ENCODE results near the gene UBFD1.
"Not testable (repeated sequence)": the region's sequence is repeated elsewhere in the genome, so short reads cannot be mapped to it uniquely, and the experiment has no call there.

The UBFD1 gene

GRCh38 chr16:23597003-23597756 is 39.7 kb downstream of the UBFD1 start:
- no peak overlapping the region for H3K4me3 ChIP-seq (ENCODE audit: low read depth, low read length)

- no peak overlapping the region for H3K4me3 ChIP-seq (ENCODE audit: low read depth, low read length)
Measured at GRCh38 chr16:23607726-23608125, 50.2 kb downstream of the UBFD1 start.

GRCh38 chr16:23608194-23608593 is 50.7 kb downstream of the UBFD1 start:
- H3K4me3 ChIP-seq (ENCODE audit: low read depth, low read length): no peak overlapping the region

DNA sequence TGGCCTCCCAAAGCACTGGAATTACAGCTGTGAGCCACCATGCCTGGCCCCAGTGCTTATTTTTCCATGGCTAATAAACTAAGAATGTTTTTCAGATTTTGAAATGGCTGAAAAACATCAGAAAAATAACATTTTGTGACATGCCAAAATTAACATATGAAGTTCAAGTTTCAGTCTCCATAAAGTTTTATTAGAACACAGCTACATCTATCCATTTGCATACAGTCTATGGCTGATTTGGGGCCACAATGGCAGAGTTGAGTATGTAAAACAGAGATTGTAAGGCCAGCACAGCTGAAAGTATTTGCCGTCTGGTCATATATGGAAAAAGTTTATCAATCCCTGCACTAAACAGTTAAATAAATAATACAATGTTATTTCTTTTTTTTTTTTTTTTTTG is 52.4 kb downstream of the UBFD1 start:
- H3K4me3 ChIP-seq (ENCODE audit: low read depth, low read length): no peak overlapping the region

GRCh38 chr16:23610905-23611304 is 53.4 kb downstream of the UBFD1 start:
- not testable (repeated sequence) for H3K4me3 ChIP-seq (ENCODE audit: low read depth, low read length)

GRCh38 chr16:23611936-23612335 is 54.4 kb downstream of the UBFD1 start:
- H3K4me3 ChIP-seq (ENCODE audit: low read depth, low read length): no peak overlapping the region

- no peak overlapping the region for H3K4me3 ChIP-seq (ENCODE audit: low read depth, low read length)
Measured at GRCh38 chr16:23615805-23616204, 58.3 kb downstream of the UBFD1 start.
